ENCODE measurements around the gene ADCY2.

Gene ADCY2

DNA sequence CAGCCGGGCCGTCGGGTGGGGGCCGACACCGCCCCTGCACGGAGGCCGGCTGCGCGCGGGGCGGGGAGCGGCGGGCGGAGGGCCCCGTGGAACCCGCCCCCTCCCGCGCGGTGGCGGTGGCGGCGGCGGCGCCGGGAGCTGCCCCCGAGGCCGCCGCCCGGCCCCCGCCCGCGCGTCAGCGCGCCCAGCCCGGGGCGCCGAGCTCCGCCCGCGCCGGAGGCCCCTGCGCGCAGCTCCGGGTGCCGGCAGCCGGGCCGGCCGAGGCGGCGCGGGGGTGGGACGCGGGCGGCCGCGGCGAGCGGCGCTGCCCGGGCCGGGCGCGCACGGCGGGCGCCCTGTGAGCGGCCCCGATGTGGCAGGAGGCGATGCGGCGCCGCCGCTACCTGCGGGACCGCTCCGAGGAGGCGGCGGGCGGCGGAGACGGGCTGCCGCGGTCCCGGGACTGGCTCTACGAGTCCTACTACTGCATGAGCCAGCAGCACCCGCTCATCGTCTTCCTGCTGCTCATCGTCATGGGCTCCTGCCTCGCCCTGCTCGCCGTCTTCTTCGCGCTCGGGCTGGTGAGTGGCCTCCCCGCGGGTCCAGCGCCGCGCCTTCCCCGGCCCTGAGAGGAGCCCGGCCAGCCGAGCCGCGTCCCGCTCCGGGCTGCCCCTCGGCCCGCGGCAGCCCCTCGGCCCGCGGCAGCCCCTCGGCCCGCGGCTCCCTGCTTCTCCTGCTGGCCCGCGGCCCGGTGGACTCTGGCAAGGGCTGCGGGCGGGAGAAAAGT lies at the start of gene ADCY2:
Gene ADCY2 (plus strand): TSS at position 192 of the 766 bp plus-strand sequence. CDS start 159 bp downstream, at position 351.
- no peak for DNase-seq

DNA sequence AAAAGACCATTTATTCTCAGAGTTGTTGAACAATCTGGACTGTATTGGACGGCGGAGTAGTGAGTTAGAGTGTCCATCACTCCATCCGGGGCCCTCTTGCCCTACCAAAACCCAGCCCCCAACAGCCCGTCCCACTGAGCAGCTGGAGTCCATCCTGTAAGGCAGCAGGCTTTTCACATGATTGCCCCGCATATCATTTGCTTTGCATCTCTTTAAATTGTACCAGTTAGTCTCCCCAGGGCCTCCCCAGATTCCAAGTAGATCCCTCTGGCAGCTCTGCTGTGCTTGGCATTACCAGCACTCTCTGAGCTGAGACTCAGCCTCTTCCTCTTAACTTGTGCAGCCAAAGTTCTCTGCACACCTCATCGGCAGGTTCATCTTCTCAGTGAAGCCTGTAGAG lies 48.6 kb upstream of the ADCY2 start:
- DNase-seq = no peak

DNA sequence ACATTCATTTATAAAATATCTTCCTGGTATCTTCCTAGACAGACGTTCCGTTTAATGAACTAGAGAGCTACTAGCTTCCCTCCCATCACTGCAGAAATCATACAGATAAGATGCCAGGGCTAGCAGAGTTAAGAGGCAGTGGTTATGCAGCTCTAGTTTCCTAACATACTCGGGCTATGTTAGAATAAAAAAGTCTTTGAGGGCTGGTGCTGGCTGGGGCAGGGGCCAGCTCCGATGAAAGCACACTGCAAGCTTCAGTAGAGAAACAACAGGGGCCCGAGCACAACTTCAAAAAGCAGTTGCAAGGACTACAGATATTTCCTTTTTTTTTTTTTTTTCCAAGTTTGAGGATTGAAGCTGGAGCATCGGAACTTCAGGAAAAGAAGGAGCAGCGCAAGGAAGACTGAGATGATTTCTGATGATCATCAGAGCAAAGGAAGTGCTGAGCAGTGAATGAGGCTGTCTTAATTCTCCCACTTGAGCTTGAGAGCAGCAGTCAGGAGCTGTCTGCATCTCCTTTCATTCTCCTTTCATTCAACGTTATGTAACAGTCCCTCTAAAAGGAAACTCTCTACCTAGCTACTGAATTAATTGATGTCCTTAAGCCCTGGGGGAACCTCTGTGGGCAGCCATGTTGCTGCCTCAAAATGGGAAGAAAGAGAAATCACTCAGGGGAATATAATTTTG lies 47.6 kb upstream of the ADCY2 start:
- DNase-seq = no peak

DNA sequence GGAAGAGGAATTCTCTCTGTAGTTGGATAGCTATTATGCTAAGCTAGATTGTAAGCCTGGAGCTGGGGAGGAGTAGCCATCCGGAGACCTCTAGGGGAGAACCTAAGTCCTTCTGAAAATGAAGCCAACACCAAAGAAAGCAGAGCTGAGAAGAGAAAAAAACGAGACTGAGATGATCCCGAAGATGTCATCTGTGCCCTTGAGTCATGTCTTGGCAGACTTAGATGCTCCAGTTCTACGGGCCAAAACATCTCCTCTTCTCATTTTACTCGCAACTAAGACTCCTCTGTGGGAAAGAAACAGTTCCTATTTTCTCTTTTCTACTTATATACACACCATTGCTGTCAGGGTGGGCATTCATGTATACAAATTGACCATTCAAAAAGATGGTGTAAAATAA lies 34.3 kb upstream of the ADCY2 start:
- DNase-seq = no peak

DNA sequence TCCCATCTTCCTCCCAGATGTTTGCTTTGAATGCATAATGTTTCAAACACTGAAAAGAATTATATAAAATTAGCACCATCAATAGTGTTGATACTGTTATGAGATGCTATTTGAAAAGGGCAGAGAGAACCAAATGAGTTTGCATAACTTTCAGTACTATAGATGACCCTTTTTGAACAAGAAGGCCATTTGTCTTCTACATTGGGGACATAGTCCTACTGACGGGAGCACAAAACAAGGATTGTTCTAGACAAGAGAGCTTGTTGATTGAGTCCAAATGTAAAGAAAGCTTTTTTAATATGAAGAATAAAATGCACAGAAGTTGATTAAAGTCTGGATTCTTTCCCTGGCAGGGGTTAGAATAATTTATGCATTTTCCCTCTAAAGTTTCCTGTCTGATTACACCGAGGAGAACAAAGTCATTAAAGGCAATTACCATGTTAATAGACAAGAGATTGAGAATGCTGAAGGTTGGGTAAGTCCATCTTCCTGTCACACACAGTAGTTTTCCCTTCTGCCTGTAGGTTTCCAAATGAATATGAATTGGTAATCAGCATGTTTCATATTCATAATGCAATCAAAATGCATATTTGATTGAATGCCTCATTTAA lies 32.8 kb upstream of the ADCY2 start:
- DNase-seq = no peak

DNA sequence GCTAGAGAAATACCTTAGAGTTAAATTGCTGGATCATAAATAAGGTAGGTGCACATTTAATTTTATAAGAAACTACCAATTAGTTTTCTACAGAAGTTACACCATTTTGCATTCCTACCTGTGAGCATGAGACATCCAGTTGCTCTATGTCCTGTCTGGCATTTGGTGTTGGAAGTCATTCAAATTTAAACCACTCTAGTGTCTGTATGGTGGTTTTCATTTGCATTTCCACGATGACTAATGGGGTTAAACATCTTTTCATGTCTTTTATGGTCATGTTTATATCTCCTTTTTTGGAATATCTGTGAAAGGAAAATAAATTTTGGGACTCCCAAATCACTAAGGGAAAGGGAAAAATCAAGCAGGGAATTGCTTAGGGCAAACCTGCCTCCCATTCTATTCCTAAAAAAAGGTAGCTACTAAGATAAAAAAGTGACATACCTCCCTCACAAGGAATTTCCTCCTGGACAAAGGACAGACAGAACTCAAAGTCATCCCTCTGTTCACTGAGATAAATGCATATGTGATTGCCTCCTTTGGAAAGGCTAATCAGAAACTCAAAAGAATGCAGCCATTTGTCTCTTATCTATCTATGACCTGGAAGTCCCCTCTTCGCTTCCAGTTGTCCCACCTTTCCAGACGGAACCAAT lies 31.6 kb upstream of the ADCY2 start:
- DNase-seq = no peak

DNA sequence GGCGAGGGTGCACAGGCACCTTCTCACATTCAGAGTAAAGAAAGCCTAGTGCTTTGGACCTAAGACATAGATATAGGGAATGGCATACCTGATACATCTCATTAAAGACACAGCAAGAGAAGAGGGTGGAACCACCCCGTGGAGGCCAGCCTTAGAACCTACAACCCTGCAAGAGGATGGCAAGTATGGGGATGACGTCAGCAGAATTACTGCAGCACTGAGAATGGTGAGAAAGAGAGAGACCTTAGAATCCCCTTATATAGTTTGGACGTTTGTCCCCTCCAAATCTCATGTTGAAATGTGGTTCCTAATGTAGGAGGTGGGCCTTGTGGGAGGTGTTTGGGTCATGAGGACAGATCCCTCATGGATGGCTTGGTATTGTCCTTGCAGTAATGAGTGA lies 28.2 kb upstream of the ADCY2 start:
- no peak for DNase-seq

DNA sequence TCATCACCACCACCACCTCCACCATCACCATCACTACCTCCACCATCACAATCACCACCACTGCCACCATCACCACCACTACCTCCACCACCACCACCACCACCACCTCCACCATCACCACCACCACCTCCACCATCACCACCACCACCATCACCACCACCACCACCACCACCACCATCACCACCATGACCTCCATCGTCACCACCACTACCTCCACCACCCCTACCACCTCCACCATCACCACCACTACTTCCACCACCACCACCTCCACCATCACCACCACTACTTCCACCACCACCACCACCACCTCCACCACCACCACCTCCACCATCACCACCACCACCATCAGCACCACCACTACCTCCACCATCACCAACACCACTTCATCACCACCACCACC lies 23.5 kb upstream of the ADCY2 start:
- DNase-seq = no peak

DNA sequence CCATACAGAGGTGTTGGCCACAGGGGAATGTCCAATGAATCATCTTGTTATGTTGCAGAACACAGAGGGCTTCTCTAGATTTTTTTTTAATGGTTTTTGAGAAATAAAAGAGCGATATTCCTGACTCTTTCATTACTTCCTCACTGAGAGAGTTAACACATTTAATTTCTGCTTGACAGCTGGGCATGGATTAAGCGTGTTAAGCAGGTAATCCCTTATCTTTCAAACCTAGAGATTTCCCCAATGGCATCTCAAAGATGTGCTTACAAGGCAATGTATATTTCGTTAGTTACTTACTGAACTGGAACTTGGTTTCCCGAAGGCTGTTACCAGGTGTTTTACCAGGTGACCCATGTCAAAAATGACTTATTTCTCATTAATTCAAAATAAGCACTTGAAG lies 21.8 kb upstream of the ADCY2 start:
- DNase-seq = no peak

DNA sequence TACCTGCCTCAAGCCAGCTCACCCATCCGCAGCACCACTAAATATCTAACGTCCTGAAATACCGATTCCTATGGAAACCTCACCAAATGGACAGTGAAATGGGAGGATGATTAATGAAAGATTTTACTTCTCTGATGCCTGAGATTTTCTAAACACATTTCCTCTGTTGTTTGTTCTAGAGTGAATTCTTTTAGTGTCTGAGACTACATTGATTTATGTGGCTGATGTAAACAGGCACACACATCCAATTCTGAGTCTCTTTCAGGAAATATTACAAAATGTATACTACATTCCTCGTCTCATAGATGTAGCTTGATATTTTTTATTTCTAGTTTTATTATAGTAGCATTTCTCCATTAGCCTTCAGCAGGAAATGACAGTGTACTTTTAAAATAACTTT lies 20.5 kb upstream of the ADCY2 start:
- DNase-seq = no peak

DNA sequence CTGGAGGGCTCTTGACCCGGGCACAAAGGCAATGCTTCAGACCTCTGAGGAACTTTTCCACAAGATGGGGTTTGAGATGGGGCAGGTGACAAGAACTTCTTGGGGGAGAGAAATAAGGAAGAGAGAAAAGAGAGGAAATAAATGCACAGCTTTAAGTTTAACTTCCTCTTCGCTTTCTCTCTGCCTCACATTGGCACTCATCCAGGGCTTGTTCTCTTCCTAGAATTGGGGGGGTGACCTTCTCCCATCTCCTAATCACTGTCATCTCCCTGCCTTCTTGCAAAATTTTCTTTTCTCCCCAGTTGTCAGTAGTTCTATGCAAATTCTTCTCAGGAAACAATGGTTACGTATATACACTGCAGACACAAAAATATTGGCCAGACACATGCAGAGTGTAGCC lies 19.1 kb upstream of the ADCY2 start:
- DNase-seq = no peak

DNA sequence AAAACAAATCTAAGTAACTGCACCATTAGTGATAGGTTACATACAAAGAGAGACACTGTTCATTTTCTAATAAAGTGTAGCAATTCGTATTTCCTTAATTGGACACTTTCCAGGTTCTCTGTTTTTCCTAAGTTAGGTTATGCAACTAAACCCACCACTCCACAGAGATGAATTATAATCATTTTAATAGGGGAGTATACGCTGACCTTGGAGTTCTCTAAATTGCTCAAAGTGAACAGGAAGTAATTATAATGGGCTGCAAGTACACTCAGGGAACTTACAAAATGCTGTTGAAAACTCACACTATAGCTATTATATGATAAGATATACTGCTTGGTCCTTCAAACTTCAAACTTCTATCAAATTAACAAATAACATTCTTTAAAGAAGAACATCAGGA lies 18.2 kb upstream of the ADCY2 start:
- DNase-seq = no peak

DNA sequence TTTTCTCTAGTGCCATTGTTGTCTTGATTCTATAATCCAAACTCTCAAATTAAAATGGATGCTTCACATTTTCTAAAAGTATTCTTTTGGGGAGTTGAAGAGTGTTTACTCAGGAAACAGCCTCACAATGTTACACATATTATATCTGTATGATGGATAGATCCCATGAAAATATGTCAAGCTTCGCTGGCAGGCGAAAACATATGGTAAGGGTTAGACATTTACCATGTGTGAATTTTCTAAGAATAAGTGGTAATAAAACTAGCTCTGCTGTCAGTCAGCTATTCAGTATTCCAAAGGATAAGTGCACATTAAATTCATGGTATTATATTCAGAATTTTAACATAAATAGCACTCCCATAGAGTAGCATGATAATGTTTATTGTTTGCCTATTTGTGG lies 13.3 kb upstream of the ADCY2 start:
- no peak for DNase-seq

DNA sequence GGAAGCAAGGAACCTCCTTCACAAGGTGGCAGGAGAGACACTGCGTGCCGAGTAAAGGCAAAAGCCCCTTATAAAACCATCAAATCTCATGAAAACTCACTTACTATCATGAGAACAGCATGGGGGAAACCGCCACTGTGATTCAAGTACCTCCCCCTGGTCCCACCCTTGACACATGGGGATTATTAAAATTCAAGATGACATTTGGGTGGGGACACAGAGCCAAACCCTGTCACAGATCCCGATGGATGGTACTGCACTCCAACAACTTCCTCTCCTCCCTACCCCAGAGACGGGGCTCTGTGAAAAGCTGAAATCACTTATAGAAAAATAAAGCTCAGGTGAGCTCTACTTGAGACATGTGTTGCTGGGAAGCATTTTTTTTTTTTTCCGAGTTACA lies 10.3 kb upstream of the ADCY2 start:
- no peak for DNase-seq

DNA sequence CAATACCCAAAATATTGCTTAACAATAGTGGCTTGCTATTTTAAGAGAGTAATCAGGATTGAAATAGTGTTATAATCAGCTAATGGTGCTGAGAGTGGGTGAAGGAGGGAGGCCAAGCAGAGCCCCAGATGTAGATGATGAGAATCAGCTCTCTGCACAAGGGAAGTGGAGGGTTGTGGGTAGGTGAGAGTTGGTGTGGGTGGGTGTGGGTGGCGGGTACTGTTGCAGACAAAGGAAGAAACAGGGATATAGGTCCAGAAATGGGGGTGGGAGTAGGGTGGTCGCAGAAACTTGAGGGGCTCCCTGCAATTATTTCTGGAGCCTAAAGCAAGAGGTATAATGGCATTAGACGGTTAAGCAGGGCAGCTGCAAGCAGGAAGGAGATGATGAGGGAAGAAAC lies 7.4 kb upstream of the ADCY2 start:
- no peak for DNase-seq

DNA sequence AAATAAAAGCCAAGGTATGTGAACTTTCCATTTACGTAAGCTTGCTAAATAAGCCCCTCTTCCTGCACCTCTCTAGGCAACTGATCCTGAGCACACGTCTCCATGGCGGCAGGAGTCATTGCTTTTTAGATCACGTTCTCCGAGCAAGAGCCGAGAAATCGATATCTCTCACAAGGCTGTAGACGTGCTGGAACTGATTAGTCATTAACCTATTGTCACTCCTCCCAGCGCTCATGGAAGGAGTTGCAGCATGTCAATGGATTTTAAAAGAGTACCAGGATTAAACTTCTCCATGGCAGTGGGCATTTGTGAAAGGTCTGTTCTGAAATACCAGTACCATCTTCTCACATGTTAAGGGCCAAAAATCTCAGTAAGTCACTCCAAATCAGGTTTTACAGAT lies 4.7 kb upstream of the ADCY2 start:
- DNase-seq = no peak

DNA sequence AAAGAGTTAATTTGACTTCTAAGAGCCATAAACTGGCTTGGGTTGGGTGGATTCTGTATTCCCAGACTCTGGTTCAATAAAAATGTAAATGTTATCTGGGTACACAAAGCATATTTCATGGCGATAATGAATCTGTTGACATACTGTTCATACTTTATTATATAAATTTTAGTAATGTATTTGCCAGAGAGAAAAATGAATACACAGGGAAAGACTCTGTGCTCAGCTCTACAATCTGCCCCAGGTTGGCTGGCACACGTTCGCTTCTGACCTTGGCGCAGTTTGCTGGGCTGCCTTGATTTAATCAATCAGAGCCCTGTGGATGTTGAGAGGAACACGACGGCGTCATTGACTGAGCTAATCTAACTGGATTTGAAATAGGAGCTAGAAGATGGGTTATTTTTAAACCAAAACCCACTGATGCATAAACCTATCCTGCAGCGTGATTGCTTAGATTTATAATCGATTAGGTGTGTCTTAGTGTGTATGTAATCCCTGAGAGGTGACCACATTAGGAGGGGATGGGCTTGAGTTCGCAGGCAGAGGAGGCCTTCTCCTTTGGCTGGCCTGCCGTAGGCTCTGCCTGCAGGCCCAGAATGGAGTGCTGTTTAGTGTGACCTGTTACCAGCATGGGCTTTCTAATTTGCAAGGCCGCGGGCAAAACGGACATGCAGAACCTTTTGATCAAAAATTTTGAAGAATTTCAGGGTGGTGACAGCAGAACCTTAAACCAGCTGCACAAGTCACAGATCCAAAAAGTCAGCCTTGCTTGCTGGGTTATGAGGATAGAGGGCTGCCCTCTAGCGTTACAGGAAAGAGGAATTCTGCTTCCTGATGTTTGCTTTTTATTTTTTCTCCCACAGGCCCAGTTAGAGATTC lies 3.9 kb upstream of the ADCY2 start:
- DNase-seq = no peak

DNA sequence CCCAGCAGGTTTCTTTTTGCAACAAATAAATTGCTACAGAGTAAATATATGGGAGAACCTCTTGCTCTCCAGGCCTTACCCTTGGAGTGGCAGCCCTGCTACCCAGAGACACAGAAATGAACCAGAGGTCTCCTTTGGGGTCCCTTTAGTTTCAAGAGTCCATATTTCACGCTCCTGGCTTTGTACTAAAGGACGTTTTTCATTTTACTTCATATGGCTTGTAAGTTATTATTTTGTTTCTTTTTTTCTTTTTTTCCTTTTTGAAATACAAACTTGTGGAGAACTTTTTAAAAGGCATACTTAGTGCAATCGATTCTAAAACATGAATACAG lies 3.3 kb upstream of the ADCY2 start:
- DNase-seq = no peak

DNA sequence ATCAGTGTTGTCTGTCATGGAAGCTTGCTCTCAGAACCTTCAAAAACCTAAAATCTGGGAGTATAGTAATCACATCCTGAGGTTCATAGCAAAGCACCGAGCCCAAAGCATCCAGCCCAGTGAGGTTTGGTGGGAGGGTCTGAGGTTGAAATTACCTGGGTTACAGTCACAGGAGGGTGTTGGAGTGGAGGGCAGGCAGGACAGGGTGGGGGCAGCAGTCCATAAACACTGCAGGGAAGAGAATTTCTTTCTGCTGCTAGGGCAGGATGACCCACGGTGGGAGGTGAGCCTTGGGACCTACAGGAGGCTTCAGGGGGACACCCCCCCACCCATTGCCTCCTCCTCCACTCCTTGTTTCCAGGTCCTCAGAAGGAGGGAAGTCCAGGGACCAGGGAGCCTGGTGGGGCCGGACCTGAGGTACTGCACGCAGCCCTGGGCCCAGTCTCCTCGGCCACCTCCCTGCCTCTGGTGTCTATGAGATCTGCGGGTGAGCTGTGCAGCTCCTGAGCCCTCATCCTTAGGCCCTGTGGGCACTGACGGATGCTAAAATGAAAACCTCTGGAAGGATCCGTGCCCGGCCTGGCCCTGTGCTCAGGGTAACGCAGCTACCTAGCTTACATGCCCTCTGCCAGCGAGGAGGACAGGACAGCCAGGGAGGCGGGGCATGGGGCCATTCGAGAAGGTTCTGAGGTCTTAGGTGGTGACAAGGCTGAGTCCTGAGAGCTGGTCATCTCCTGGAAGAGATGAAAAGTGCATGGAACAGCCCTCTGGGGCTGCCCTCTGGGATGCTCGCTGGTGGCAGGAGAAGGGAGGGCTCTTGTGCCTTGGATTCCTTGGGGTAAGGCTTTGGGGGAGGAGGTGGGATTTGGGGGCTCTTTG lies 1.8 kb upstream of the ADCY2 start:
- no peak for DNase-seq

DNA sequence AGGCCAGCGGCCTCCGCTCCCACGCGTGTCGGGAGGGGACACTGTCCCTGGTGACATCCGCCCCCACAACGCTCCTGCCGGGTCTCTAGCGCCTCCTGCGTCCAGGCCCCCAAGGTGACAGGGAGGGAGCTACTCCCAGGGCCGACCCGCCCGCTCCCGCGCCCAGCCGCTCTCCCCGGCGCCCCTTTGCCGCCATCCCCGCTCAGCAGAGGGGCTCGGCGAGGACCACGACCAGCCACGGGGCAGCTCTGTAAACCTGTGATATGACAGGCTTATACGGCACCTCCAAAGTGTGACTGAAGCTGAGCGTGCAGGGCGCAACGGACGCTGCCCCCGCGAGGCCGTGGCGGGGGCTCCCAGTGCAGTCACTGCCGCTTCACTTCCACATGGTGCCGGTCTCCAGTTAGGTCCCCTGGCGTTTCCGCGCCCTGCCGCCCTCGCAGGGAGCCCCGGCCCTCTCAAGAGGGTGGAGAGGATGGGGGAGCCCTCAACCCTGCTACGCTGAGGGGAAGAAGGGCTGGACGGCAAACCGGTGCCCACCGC lies 978 bp upstream of the ADCY2 start:
- DNase-seq = no peak

DNA sequence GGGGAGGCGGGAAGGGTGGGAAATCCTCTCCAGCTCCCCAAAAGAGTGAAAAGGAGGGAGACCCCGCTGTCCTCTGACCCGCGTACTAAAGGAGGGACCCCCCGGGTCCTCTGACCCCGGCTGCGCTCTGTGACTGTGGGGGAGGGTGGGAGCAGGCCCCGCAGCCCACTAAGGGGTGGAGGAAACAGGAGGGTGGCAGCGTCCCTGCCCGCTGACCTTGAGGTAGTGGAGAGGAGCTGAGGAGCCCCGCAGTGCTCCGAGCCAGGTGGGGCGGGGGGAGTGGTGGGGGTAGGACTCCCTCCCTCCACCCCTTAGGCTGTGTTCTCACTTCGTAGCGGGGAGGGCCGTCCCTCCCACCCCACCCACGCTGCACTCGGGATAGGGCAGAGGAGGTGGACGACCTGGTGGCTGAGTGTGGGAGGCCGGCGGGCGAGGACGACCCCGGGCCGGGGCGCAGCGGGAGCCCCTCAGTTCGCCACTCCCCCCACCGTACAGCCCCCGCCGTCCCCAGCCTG lies 449 bp upstream of the ADCY2 start:
- no peak for DNase-seq
